HepG2 (cell line): ENCODE measurements around the gene GAN.

Experiments
- EZH2 ChIP-seq: conservative IDR thresholded peaks from 2 replicates; pipeline ENCODE4 v1.6.1; 2012; ENCODE audit warnings: mild to moderate bottlenecking, low read depth, low read length, moderate library complexity
- NR3C1 ChIP-seq: sonication (generic); formaldehyde crosslinking; IDR thresholded peaks from 2 replicates; pipeline ENCODE4 v1.4.0; 2020; ENCODE audit warnings: missing genetic modification reagents
- ZNF431 ChIP-seq: sonication (generic); formaldehyde crosslinking; IDR thresholded peaks from 2 replicates; pipeline ENCODE4 v1.9.0; 2022; ENCODE audit warnings: missing genetic modification reagents, low read depth, mild to moderate bottlenecking, borderline replicate concordance
- ZNF691 ChIP-seq: sonication (generic); formaldehyde crosslinking; IDR thresholded peaks from 2 replicates; pipeline ENCODE4 v1.4.0; 2020; ENCODE audit warnings: missing genetic modification reagents, low read depth, mild to moderate bottlenecking, borderline replicate concordance
- TF ChIP-seq, protein P1 (sequence below), 2 experiments: fragments of 450-650 bp in 1 of 2; sonication (generic) in 1 of 2; formaldehyde crosslinking in 1 of 2; IDR thresholded peaks; 2 replicates each; pipeline versions ENCODE4 v1.6.1 to v1.8.0; 2016 to 2022; ENCODE audit warnings: antibody characterized with exemption in 1 of 2, mild to moderate bottlenecking in 1 of 2, missing genetic modification reagents in 1 of 2

GRCh38 chr16:81380932-81381331, 66.2 kb downstream of the GAN start:
- no peak for TF ChIP-seq ZNF431
- TF ChIP-seq NR3C1: no peak
- no peak for TF ChIP-seq EZH2
- TF ChIP-seq, protein P1, sequence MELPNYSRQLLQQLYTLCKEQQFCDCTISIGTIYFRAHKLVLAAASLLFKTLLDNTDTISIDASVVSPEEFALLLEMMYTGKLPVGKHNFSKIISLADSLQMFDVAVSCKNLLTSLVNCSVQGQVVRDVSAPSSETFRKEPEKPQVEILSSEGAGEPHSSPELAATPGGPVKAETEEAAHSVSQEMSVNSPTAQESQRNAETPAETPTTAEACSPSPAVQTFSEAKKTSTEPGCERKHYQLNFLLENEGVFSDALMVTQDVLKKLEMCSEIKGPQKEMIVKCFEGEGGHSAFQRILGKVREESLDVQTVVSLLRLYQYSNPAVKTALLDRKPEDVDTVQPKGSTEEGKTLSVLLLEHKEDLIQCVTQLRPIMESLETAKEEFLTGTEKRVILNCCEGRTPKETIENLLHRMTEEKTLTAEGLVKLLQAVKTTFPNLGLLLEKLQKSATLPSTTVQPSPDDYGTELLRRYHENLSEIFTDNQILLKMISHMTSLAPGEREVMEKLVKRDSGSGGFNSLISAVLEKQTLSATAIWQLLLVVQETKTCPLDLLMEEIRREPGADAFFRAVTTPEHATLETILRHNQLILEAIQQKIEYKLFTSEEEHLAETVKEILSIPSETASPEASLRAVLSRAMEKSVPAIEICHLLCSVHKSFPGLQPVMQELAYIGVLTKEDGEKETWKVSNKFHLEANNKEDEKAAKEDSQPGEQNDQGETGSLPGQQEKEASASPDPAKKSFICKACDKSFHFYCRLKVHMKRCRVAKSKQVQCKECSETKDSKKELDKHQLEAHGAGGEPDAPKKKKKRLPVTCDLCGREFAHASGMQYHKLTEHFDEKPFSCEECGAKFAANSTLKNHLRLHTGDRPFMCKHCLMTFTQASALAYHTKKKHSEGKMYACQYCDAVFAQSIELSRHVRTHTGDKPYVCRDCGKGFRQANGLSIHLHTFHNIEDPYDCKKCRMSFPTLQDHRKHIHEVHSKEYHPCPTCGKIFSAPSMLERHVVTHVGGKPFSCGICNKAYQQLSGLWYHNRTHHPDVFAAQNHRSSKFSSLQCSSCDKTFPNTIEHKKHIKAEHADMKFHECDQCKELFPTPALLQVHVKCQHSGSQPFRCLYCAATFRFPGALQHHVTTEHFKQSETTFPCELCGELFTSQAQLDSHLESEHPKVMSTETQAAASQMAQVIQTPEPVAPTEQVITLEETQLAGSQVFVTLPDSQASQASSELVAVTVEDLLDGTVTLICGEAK (IDR thresholded peaks at IDR 0.05): no peak
- TF ChIP-seq, protein P1 (CRISPR knock-in tag; IDR thresholded peaks at IDR 0.05): no peak
- no peak for TF ChIP-seq ZNF691 (CRISPR knock-in tag)
